HG03097 (cell line): ENCODE measurements around the gene RBX1.
A peak's percentile ranks its signal among the peaks of the same experiment; 100 is the strongest.

Source experiments
- ATAC-seq: cut with Tn5 transposase; IDR thresholded peaks from one replicate; pipeline ENCODE4 v1.9.1; 2021; ENCODE audit not compliant: unreplicated experiment, low FRiP score

Gene RBX1

GRCh38 chr22:41021061-41021612 is 70.0 kb downstream of the RBX1 start:
- no peak for ATAC-seq

DNA sequence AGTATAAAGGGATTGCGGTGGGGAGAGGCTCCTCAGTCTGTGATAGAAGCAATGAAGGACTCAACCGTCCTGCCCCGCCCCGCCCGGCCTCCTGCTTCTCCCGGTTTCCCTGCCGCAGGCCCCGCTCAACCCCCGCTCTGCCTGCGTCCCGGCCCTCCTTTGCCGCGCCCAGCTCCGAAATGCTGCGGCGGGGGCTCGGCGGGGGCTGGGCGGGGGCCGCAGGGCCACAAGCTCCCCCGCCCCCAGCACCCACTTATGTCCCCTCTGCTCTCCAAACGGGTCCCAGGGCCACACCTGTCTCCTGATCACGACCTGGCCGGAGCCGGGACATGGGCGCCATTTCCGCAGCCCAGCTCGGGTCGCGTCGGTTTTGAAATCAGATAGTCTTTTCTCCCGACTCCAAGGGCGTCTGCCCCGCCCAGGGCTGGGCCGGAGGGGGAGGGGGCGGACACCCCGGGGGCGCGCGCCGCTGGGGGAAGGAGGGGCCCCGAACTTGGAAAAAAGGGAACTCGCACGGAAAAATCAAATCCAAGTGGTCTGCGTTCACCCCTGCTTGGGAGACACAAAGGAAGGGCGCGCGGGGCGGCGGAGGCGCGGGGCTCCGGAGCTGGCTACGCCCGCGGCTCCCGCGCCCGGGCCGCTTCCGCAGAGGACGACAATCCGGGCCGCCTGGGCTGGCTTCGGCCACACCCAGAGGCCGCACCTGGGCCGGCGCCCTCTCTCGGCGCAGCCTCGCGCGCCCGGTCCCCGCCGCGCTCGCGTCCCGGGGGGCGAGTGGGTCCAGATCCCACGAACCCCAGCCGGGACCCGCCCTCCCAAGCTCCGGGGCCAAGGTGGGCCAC is 70.7 kb downstream of the RBX1 start:
- ATAC-seq, result peak; percentile 52

DNA sequence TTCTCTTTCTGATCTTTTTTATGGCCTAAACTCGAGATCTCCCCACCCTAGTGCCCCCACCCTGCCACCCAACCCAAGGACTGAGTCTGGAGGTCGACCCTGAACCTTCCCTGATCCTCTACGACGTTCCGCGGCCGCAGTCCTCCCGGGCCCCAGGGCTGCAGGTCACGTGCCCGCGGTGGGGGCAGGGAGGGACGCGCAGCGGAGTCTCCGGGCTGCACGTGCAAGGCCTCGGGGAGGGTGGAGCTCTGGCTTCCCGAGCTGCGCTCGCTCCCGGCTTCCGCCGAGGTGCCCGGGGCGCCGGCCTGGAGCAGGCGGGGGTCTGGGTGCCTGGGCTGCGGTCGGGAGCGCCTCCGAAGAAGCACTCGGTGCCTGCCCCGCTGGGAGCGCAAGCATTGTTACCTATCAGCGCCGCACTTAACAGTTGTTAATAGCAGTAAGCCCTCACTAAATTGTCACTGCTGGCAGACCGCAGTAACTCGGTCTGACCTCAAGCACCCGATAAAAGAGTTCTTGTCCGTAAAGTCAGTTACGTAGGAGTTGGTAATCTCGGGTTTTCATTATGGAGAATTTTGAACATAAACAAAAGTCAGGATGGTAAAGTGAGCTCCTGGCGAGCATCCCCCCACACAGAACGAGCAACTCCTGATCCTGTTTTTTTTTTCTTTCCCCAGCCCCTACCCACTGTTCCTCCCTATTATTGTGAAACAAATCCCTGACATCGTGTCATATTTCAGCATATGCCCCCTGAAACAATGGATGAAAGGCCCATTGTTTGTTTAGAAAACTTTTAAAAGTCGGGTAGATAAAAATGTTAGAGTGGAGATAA is 71.5 kb downstream of the RBX1 start:
- peak; percentile 58 for ATAC-seq
